BLaER1 treated with 17β-estradiol and CSF1 and Interleukin-3, amounts not matched to agents 10 nM and 100 nM (cell line): ENCODE measurements around the gene NTMT2.
"Not testable (repeated sequence)": the region's sequence is repeated elsewhere in the genome, so short reads cannot be mapped to it uniquely, and the experiment has no call there.

Experiments
- H3K27ac ChIP-seq, 11 experiments: shearing (Covaris generic); formaldehyde crosslinking; 2 replicates each; pipeline ENCODE4 v1.8.1; 2022
- H3K27me3 ChIP-seq, 11 experiments: shearing (Covaris generic); formaldehyde crosslinking; 2 replicates each; pipeline ENCODE4 v1.8.1; 2022
- H3K36me3 ChIP-seq, 11 experiments: shearing (Covaris generic); formaldehyde crosslinking; 2 replicates each; pipeline ENCODE4 v1.8.1; 2022
- H3K4me1 ChIP-seq, 10 experiments: shearing (Covaris generic); formaldehyde crosslinking; 2 replicates each; pipeline ENCODE4 v1.8.1; 2022
- H3K4me2 ChIP-seq, 11 experiments: shearing (Covaris generic); formaldehyde crosslinking; 2 replicates each; pipeline ENCODE4 v1.8.1; 2022
- H3K4me3 ChIP-seq, 10 experiments: shearing (Covaris generic); formaldehyde crosslinking; 2 replicates each; pipeline ENCODE4 v1.8.1; 2022
- H3K9ac ChIP-seq, 11 experiments: shearing (Covaris generic); formaldehyde crosslinking; 2 replicates each; pipeline ENCODE4 v1.8.1; 2022
- H3K9me3 ChIP-seq, 11 experiments: shearing (Covaris generic); formaldehyde crosslinking; replicated peaks in 1 of 11; 2 replicates each; pipeline ENCODE4 v1.8.1; 2022
- H4K20me1 ChIP-seq, 11 experiments: shearing (Covaris generic); formaldehyde crosslinking; 2 replicates each; pipeline ENCODE4 v1.8.1; 2022
- Cebpa-rat ChIP-seq, 11 experiments: shearing (Covaris generic); IDR thresholded peaks; 2 replicates each; pipeline ENCODE4 v1.8.1; 2022

NTMT2 gene

DNA sequence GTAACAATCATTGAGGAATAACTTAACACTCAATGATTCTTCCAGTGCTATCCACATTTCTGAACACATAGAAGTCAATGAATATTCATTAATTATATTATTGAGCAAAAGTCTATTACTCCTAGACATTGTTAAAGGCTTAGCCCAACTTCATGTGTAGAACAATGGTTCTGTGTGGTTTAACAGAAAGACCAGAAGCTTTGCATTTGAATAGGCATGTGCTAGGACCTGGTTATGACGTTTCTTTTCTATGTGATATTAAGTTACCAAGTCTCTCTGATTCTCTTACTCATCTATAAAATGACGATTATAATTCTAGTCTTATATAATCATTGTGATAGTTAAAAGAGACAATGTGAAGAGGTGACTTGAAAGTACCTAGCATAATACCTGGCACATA is 5.2 kb downstream of the NTMT2 start:
- no peak for TF ChIP-seq Cebpa-rat (IDR thresholded peaks at IDR 0.05)
- Histone ChIP-seq H3K9ac (no peak overlapping the region), H3K4me3 (no peak overlapping the region)

DNA sequence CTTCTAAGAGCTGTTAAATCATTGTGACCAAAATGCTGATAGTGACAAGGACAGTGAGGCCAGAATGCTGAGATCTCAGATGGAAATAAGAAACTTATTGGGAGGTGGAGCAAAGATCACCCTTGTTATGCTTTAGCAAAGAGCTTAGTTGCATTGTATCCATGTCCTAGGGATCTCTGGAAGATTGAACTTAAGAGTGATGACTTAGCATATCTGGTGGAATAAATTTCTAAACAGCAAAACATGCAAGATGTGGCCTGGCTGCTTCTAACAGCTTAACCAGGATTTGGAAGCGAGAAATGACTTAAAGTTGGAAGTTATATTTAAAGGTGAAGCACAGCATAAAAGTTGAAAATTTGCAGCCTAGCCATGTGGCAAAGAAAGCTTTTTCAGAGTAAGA is 7.7 kb downstream of the NTMT2 start:
- no peak for TF ChIP-seq Cebpa-rat (IDR thresholded peaks at IDR 0.05)
- H3K27me3 ChIP-seq, result no peaks in the 10 kb centered on the region
- no peak overlapping the region for H3K4me3 ChIP-seq
- H3K4me1 ChIP-seq, result peaks cover 0 to 15% (median 9%) of the 10 kb centered on the region in 10 experiments; a peak in 11 of 20 replicates
- no peaks in the 10 kb centered on the region for H4K20me1 ChIP-seq
- no peaks in the 10 kb centered on the region for H3K36me3 ChIP-seq
- H3K9ac ChIP-seq, result no peak overlapping the region
- no peak overlapping the region for H3K27ac ChIP-seq
- peaks cover 0 to 15% (median 7%) of the 10 kb centered on the region in 11 experiments; a peak in 8 of 22 replicates for H3K9me3 ChIP-seq
- H3K4me2 ChIP-seq, result no peak overlapping the region

More for the DNA sequence above, 5.2 kb downstream of the NTMT2 start:
- no peaks in the 10 kb centered on the region for H3K27me3 ChIP-seq
- no peaks in the 10 kb centered on the region for H3K36me3 ChIP-seq
- no peaks in the 10 kb centered on the region for H4K20me1 ChIP-seq
- no peak overlapping the region for H3K4me2 ChIP-seq
- peaks cover 0 to 15% (median 9%) of the 10 kb centered on the region in 10 experiments; a peak in 11 of 20 replicates for H3K4me1 ChIP-seq
- H3K9me3 ChIP-seq, result peaks cover 0 to 15% (median 7%) of the 10 kb centered on the region in 11 experiments; a peak in 8 of 22 replicates
- H3K27ac ChIP-seq, result no peak overlapping the region

DNA sequence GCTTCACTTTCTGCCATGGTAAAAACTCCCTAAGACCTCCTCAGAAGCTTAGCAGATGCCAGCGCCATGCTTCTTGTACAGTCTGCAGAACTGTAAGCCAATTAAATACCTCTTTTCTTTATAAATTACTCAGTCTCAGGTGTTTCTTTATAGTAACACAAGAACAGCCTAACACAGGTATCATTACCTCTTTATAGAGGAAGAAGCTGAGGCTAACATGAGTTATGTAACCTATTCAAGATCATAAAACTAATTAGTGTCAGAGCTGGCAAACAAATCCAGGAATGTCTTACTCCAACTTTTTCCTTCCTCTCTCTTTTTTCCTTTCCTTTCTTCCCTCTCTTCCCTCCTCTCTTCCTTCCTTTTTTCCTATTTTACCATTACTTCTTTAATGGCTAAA is 9.3 kb downstream of the NTMT2 start:
- H3K4me3 ChIP-seq, result no peak overlapping the region
- H4K20me1 ChIP-seq, result no peaks in the 10 kb centered on the region
- no peaks in the 10 kb centered on the region for H3K27me3 ChIP-seq
- peaks cover 0 to 3% (median 1%) of the 10 kb centered on the region in 10 experiments; a peak in 10 of 20 replicates for H3K4me1 ChIP-seq
- no peaks in the 10 kb centered on the region for H3K36me3 ChIP-seq
- H3K9ac ChIP-seq, result no peak overlapping the region
- H3K4me2 ChIP-seq, result no peak overlapping the region
- TF ChIP-seq Cebpa-rat (IDR thresholded peaks at IDR 0.05), result no peak
- no peak overlapping the region for H3K27ac ChIP-seq
- peaks cover 0 to 15% (median 7%) of the 10 kb centered on the region in 11 experiments; a peak in 8 of 22 replicates for H3K9me3 ChIP-seq

DNA sequence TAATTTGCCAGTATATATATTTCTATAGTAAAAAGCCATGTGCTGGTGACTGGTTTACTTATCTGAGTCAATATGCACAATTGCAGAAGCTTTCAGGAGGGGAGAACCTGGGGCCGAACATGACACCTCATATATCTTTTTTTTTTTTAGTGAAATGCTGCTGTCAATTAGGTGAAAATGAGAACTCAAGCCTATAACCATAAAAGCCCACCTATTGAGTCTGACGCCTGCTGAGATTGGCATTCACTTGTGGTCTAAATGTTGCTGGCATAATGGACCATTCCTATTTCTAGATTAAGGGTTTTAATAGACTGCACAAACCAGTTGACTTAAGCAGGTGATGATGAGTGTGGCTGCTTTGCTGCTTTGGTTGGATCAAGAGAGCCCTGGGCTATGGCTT is 10.8 kb downstream of the NTMT2 start:
- H3K27me3 ChIP-seq, result no peaks in the 10 kb centered on the region
- no peak overlapping the region for H3K9ac ChIP-seq
- H3K27ac ChIP-seq, result no peak overlapping the region
- peaks cover 0 to 15% (median 7%) of the 10 kb centered on the region in 11 experiments; a peak in 8 of 22 replicates for H3K9me3 ChIP-seq
- H3K36me3 ChIP-seq, result no peaks in the 10 kb centered on the region
- TF ChIP-seq Cebpa-rat (IDR thresholded peaks at IDR 0.05), result no peak
- no peaks in the 10 kb centered on the region for H4K20me1 ChIP-seq
- no peak overlapping the region for H3K4me3 ChIP-seq
- no peaks in the 10 kb centered on the region for H3K4me1 ChIP-seq
- H3K4me2 ChIP-seq, result no peak overlapping the region

DNA sequence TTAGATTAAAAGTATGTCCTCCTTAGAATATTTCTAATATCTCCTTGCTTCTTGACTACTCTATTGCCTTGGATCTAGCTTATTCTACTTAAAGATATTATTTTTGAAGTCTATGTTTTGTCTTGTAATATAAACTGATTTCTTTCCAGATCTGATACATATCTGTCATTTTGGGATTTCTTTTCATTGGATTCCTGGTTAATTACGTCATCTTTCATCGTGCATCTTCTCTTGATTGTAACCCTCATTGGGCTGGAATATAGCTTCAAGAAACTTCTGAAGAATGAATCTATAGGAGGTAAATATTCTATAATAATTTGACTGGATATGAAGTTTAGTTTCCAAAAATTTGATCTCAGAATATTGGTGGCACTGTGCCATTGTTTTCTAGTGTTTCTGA is 12.1 kb downstream of the NTMT2 start:
- Histone ChIP-seq H3K27me3 (no peaks in the 10 kb centered on the region), H3K9me3 (peaks cover 0 to 15% (median 7%) of the 10 kb centered on the region in 11 experiments; a peak in 8 of 22 replicates), H3K4me1 (no peaks in the 10 kb centered on the region), H4K20me1 (no peaks in the 10 kb centered on the region), H3K27ac (no peak overlapping the region), H3K4me3 (no peak overlapping the region), H3K9ac (no peak overlapping the region), H3K36me3 (no peaks in the 10 kb centered on the region), H3K4me2 (no peak overlapping the region)
- TF ChIP-seq Cebpa-rat (IDR thresholded peaks at IDR 0.05), result no peak

DNA sequence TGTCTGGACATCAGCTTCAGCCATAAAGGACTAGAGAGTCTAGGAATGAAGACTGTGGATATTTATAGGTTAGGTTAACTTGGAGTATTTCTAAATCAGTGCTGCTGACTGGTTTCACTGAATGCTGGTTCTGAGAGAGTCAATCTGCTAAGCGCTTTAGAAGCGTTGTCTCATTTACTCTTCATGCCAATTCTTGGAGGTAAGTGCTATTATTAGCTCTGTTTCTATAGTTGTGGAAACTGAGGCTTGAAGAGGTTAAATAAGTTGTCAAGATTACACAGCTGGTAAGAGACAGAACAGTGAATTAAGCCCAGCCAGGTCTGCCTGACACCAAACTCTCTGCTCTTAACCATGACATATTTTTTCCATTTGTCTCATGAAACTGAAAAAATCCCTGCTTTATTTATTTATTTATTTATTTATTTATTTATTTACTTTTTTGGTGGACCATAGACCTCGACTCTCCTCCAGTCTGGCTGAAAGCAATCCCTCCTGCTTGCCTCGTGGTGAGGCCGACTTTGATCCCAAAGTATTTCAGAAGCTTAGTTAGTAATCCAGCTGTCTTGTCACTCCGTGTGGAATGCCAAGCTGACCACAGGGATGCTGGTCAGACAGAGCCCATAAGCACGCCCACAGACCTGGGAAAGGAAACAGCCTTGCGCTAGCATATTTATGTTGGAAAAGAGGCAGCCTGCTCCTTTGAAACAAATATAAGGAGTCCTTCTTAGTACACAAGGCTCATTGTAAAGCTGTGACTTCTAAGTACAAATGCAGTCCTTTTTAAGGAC is 16.9 kb downstream of the NTMT2 start:
- Histone ChIP-seq H3K36me3 (no peaks in the 10 kb centered on the region), H3K27me3 (no peaks in the 10 kb centered on the region), H3K9me3 (no peaks in the 10 kb centered on the region), H3K9ac (no peak overlapping the region), H3K4me3 (no peak overlapping the region), H3K27ac (no peak overlapping the region), H3K4me1 (no peaks in the 10 kb centered on the region), H3K4me2 (no peak overlapping the region), H4K20me1 (no peaks in the 10 kb centered on the region)
- no peak for TF ChIP-seq Cebpa-rat (IDR thresholded peaks at IDR 0.05)

DNA sequence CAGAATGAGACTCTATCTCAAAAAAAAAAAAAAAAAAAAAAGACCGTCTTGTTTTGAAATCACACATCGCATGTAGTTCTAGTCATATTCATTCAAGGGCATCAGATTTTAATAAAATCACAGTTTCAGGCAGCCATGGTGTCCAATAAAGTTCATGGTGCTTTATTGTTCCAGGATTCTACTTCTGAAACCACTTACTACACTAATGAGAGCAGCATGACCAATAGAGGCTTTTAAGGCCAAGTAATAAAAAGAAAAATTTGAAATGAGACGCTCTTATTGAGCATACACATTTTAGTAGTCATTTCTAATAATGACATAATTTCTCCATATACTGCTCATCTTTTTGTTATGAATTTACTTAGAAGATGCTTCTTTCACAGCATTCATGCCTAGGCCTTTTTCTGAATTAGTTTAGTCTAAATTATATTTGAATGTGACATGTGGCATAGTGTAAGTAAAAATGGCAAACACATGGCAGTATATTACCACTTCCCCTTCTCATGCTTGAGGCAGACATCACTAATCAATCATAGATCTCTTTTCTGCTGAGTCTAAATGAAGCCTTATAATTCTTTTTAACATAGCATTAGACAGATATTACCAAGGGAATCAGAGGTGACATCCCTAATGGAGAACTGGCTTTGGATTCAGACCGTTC is 18.5 kb downstream of the NTMT2 start:
- Histone ChIP-seq H3K9me3 (no peaks in the 10 kb centered on the region), H3K4me3 (no peak overlapping the region), H3K4me1 (no peaks in the 10 kb centered on the region), H3K9ac (no peak overlapping the region), H3K27ac (no peak overlapping the region), H3K36me3 (no peaks in the 10 kb centered on the region), H3K4me2 (no peak overlapping the region), H3K27me3 (no peaks in the 10 kb centered on the region), H4K20me1 (no peaks in the 10 kb centered on the region)
- TF ChIP-seq Cebpa-rat (IDR thresholded peaks at IDR 0.05), result no peak

DNA sequence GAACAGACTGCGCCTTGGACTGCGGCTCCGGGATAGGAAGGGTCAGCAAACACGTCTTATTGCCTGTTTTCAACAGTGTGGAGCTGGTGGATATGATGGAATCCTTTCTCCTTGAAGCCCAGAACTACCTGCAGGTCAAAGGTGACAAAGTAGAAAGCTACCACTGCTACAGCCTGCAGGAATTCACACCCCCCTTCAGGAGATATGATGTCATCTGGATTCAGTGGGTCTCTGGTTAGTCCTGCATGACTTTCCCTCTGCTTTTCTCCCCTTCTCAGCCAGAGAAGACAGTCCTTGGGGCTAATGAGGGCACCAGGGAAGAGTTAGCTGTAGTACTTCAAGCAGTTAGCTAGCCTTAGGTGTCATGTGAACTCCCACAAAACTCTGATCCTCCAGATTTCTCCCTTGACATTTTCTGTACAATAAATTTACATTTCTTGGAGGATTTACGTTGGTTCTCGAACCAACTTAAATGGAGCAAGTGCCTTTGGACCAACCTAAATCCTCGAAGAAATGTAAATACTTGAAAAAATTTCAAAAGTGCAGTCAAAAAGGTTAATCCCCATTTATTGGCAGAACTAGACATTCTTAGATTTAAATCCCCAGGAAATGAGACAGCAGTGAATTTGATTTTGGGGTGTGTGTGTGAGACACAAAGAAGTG is 20.9 kb downstream of the NTMT2 start:
- H3K4me1 ChIP-seq, result no peaks in the 10 kb centered on the region
- peaks cover 4 to 18% (median 14%) of the 10 kb centered on the region in 11 experiments; a peak in 18 of 22 replicates for H3K9me3 ChIP-seq
- H3K36me3 ChIP-seq, result no peaks in the 10 kb centered on the region
- no peak overlapping the region for H3K4me3 ChIP-seq
- H3K27me3 ChIP-seq, result no peaks in the 10 kb centered on the region
- no peak overlapping the region for H3K27ac ChIP-seq
- H4K20me1 ChIP-seq, result no peaks in the 10 kb centered on the region
- no peak for TF ChIP-seq Cebpa-rat (IDR thresholded peaks at IDR 0.05)
- H3K4me2 ChIP-seq, result no peak overlapping the region
- no peak overlapping the region for H3K9ac ChIP-seq

DNA sequence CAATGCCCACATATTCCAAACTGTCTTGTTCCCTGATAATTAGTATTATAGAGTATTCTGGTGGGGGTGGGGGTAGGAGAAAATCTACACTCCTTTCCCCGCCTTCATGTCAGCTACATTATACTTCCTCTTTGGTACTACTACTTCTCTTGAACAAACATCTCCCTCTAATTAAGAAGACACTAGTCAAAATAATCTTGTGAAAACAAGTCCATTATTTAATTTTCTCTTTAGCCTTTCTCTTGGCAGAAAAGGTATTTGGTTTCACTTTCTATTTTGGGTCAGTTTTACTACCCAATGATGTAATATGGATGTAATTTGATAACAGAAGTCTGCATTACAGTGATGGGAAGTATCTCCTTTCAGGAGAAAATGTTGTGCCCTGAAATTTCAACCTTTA is 22.5 kb downstream of the NTMT2 start:
- H3K27ac ChIP-seq, result no peak overlapping the region
- H3K9me3 ChIP-seq, result peaks cover 4 to 19% (median 14%) of the 10 kb centered on the region in 11 experiments; a peak in 18 of 22 replicates
- H3K36me3 ChIP-seq, result no peaks in the 10 kb centered on the region
- H3K27me3 ChIP-seq, result no peaks in the 10 kb centered on the region
- H4K20me1 ChIP-seq, result no peaks in the 10 kb centered on the region
- peak overlapping the region in 1 of 11 experiments; percentile 13; a peak in 1 of 22 replicates for H3K4me2 ChIP-seq
- H3K9ac ChIP-seq, result no peak overlapping the region
- H3K4me3 ChIP-seq, result no peak overlapping the region
- H3K4me1 ChIP-seq, result no peaks in the 10 kb centered on the region
- TF ChIP-seq Cebpa-rat (IDR thresholded peaks at IDR 0.05), result no peak

DNA sequence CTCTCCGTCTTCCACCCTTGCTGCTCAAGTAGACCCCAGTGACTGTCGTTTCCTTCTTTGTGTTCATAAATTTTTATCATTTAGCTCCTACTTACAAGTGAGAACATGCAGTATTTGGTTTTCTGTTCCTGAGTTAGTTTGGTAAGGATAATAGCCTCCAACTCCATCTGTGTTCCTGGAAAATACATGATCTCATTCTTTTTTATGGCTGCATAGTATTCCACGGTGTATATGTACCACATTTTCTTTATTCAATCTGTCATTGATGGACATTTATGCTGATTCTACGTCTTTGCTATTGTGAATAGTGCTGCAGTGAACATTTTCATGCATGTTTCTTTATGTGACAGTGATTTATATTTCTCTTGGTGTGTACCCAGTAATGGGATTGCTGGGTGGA is 24.8 kb downstream of the NTMT2 start:
- H3K36me3 ChIP-seq, H4K20me1 ChIP-seq, H3K27ac ChIP-seq, H3K4me3 ChIP-seq, H3K9ac ChIP-seq, H3K27me3 ChIP-seq, H3K4me1 ChIP-seq, H3K4me2 ChIP-seq: not testable (repeated sequence)
- H3K9me3 ChIP-seq, result peaks cover 4 to 19% (median 14%) of the 10 kb centered on the region in 11 experiments; a peak in 18 of 22 replicates
